Measurements from ENCODE around the gene NR5A1.

Gene NR5A1

GRCh38 chr9:124437086-124437485, 70.1 kb downstream of the NR5A1 start:
- DNase-seq, result no peak

- no peak for DNase-seq
Observed at GRCh38 chr9:124436320-124436719, 70.9 kb downstream of the NR5A1 start.

Measured in activated T-cell treated with anti-CD3 and anti-CD28 coated beads, Interleukin-2, amount 50 U/mL, for 48 hours (primary cell).